CD14-positive monocyte (primary cell): ENCODE data around the gene ZNF335. TPM values are rescaled to one million over a fixed set of nuclear protein-coding genes. Genes with fewer than 3 reads are reported as not detected.

Experiments
- DNase-seq, 3 donors: peaks; one replicate each; pipeline ENCODE4 v3.0.0-alpha.2; 2011 to 2022
- H2AFZ ChIP-seq: 2 replicates; pipeline ENCODE4 v1.6.0; 2012; ENCODE audit warnings: mild to moderate bottlenecking, low read depth, low read length, inconsistent platforms; ENCODE audit not compliant: insufficient read depth, poor library complexity, severe bottlenecking
- H3K27ac ChIP-seq, 2 donors: 1 replicate in 1 of 2; 2 replicates in 1 of 2; pipeline ENCODE4 v1.5.1; 2012 to 2013; ENCODE audit warnings: low read length in 2 of 2, control low read depth in 1 of 2, inconsistent platforms in 1 of 2, low read depth in 1 of 2, mild to moderate bottlenecking in 1 of 2
- H3K27me3 ChIP-seq, 2 donors: one replicate each; pipeline versions ENCODE4 v1.6.0 to v1.6.1; 2011 to 2013; ENCODE audit warnings: low read length in 2 of 2; ENCODE audit not compliant: control insufficient read depth in 2 of 2, insufficient read depth in 2 of 2
- H3K36me3 ChIP-seq, 2 donors: replicated peaks in 1 of 2; 1 replicate in 1 of 2; 2 replicates in 1 of 2; pipeline versions ENCODE4 v1.5.1 to v1.6.1; 2012 to 2013; ENCODE audit warnings: low read length in 2 of 2, control low read depth in 1 of 2, inconsistent platforms in 1 of 2, mild to moderate bottlenecking in 1 of 2; ENCODE audit not compliant: insufficient read depth in 2 of 2, control insufficient read depth in 1 of 2
- H3K4me1 ChIP-seq, 2 donors: 1 replicate in 1 of 2; 2 replicates in 1 of 2; pipeline versions ENCODE4 v1.5.1 to v1.6.1; 2012 to 2013; ENCODE audit warnings: low read length in 2 of 2, control low read depth in 1 of 2, inconsistent platforms in 1 of 2, mild to moderate bottlenecking in 1 of 2, moderate library complexity in 1 of 2; ENCODE audit not compliant: insufficient read depth in 2 of 2, control insufficient read depth in 1 of 2
- H3K4me2 ChIP-seq: replicated peaks from 2 replicates; pipeline ENCODE3; 2012; ENCODE audit warnings: low read length, moderate library complexity, mild to moderate bottlenecking; ENCODE audit not compliant: poor library complexity, severe bottlenecking; ENCODE audit errors: extremely low read depth
- H3K4me3 ChIP-seq, 3 experiments: fragments of 200-600 bp in 1 of 3; sonication (generic) in 1 of 3; replicated peaks in 1 of 3; 1 replicate in 2 of 3; 2 replicates in 1 of 3; pipeline ENCODE4 v1.5.1; 2011 to 2013; ENCODE audit warnings: low read length in 3 of 3, mild to moderate bottlenecking in 3 of 3, control low read depth in 2 of 3, low read depth in 2 of 3, inconsistent platforms in 1 of 3, moderate library complexity in 1 of 3
- H3K79me2 ChIP-seq: 2 replicates; pipeline ENCODE4 v1.6.0; 2012; ENCODE audit warnings: mild to moderate bottlenecking, control low read depth, inconsistent platforms, low read length, moderate library complexity; ENCODE audit not compliant: insufficient read depth
- H3K9ac ChIP-seq: 2 replicates; pipeline ENCODE4 v1.6.0; 2017; ENCODE audit warnings: low read length, mild to moderate bottlenecking; ENCODE audit not compliant: insufficient read depth, poor library complexity, severe bottlenecking
- H3K9me3 ChIP-seq, 2 donors: replicated peaks in 1 of 2; 1 replicate in 1 of 2; 2 replicates in 1 of 2; pipeline versions ENCODE4 v1.5.1 to v1.6.1; 2012 to 2013; ENCODE audit warnings: low read length in 2 of 2, control low read depth in 1 of 2; ENCODE audit not compliant: control insufficient read depth in 1 of 2, insufficient read depth in 1 of 2
- H4K20me1 ChIP-seq: 2 replicates; pipeline ENCODE4 v1.6.0; 2012; ENCODE audit warnings: mild to moderate bottlenecking, low read length, control low read depth, moderate library complexity; ENCODE audit not compliant: insufficient read depth
- H3K27ac Mint-ChIP-seq, 7 donors: one replicate each; pipeline ENCODE4 v1.8.0; 2020; ENCODE audit warnings: mild to moderate bottlenecking in 7 of 7, mixed read lengths in 7 of 7, moderate library complexity in 6 of 7, inconsistent platforms in 2 of 7
- H3K27me3 Mint-ChIP-seq, 3 donors: one replicate each; pipeline ENCODE4 v1.8.0; 2021 to 2022; ENCODE audit warnings: low read depth in 3 of 3, mild to moderate bottlenecking in 3 of 3, mixed read lengths in 3 of 3, moderate library complexity in 3 of 3, inconsistent platforms in 1 of 3
- H3K36me3 Mint-ChIP-seq, 2 donors: one replicate each; pipeline ENCODE4 v1.8.0; 2020; ENCODE audit warnings: mixed read lengths in 2 of 2, inconsistent platforms in 1 of 2, mild to moderate bottlenecking in 1 of 2
- H3K4me1 Mint-ChIP-seq: one replicate; pipeline ENCODE4 v1.8.0; 2020; ENCODE audit warnings: mild to moderate bottlenecking, mixed read lengths
- H3K4me3 Mint-ChIP-seq, 2 donors: one replicate each; pipeline ENCODE4 v1.8.0; 2020; ENCODE audit warnings: mild to moderate bottlenecking in 2 of 2, mixed read lengths in 2 of 2, moderate library complexity in 1 of 2
- H3K9me3 Mint-ChIP-seq, 7 donors: one replicate each; pipeline ENCODE4 v1.8.0; 2020 to 2022; ENCODE audit warnings: mixed read lengths in 7 of 7, mild to moderate bottlenecking in 6 of 7, moderate library complexity in 6 of 7, inconsistent platforms in 2 of 7
- WGBS: methylation state at CpG from one replicate; pipeline ENCODE4 v1.1.5; 2013; ENCODE audit warnings: missing lambda C conversion rate; ENCODE audit not compliant: insufficient coverage; 5-methylcytosine and 5-hydroxymethylcytosine counted together
- intact Hi-C, 2 donors: fragments of 100-400 bp; cut with micrococcal nuclease; formaldehyde crosslinking; loops; one replicate each; pipeline versions ENCODE4 v1.15.0 to v1.15.1; 2023
- polyA plus RNA-seq, 3 donors: library from polyadenylated mRNA; depleted of rRNA in 1 of 3; unstranded in 2 of 3; stranded (reverse) in 1 of 3; fragments of 300-500 nt in 2 of 3; fragments of >200 nt in 1 of 3; fragmentation: Illumina TruSeq in 2 of 3; gene quantifications; 1 replicate in 2 of 3; 2 replicates in 1 of 3; pipeline ENCODE4 v1.2.3, GENCODE V29; 2012 to 2021
- TF ChIP-seq, protein P1 (sequence below): fragments of 200-600 bp; IDR thresholded peaks from one replicate; pipeline ENCODE4 v1.8.0; 2022; ENCODE audit warnings: antibody characterized with exemption, mild to moderate bottlenecking

The ZNF335 gene
- polyA plus RNA-seq, 3 donors, result 2.7 to 39.6 (median 3.1) TPM

DNA sequence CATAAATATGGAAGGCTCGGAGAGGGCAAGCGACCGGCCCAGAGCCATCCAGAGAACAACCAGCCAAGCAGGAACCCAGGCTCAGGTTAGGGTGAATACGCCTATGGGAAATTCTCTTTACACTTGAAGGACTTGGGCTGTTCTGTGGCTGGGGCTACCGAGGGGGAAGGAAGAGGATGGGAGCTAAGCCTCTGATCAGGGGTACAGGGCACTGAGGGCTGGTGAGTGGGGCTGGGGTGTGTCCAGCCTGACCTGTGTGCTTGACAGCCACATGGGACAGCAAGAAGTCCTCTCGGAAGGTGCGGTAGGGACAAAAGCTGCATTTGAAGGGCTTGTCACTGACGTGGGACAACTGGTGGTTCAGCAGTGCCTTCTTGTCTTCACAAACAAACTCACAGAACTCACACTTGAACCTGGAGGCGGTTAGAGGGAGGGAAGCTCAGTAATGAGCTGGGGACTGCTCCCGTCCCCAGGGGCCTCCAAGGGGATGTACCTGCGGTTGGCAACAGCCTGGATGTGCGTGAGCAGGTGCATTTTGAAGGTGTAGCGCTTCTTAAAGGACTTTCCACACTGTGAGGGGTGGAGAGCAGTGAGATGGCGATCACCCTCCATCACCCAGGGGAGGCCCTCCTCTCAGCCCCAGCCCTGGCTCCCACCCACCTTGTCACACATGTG is 11.9 kb downstream of the ZNF335 start:
- Mint-ChIP-seq H3K27me3 (peaks cover 0 to 2% (median 0%) of the 10 kb centered on the region in 3 donors), H3K4me3 (no peak overlapping the region), H3K36me3 (peaks cover 84 to 98% of the 10 kb centered on the region in 2 donors), H3K9me3 (peaks cover 0 to 3% (median 0%) of the 10 kb centered on the region in 7 donors), H3K27ac (peak overlapping the region in 1 of 7 donors; percentile 82), H3K4me1 (no peaks in the 10 kb centered on the region)
- 100% methylated on average over 3 of the region's 14 CpGs for WGBS
- Histone ChIP-seq H3K4me3 (no peak overlapping the region), H3K4me1 (no peaks in the 10 kb centered on the region), H3K27me3 (no peaks in the 10 kb centered on the region), H3K36me3 (peaks cover 81 to 97% of the 10 kb centered on the region in 2 donors), H2AFZ (no peak overlapping the region), H3K9me3 (no peaks in the 10 kb centered on the region), H3K79me2 (no peaks in the 10 kb centered on the region), H4K20me1 (peaks cover 18% of the 10 kb centered on the region), H3K27ac (no peak overlapping the region), H3K9ac (no peak overlapping the region), H3K4me2 (no peak overlapping the region)
- intact Hi-C loops, result loop anchor here in 1 of 2 donors (5.0 kb wide), 1 partner anchor 158 kb away; no protein-coding TSS in a partner anchor
- peak in 1 of 3 donors; percentile 1 for DNase-seq
- TF ChIP-seq, protein P1, sequence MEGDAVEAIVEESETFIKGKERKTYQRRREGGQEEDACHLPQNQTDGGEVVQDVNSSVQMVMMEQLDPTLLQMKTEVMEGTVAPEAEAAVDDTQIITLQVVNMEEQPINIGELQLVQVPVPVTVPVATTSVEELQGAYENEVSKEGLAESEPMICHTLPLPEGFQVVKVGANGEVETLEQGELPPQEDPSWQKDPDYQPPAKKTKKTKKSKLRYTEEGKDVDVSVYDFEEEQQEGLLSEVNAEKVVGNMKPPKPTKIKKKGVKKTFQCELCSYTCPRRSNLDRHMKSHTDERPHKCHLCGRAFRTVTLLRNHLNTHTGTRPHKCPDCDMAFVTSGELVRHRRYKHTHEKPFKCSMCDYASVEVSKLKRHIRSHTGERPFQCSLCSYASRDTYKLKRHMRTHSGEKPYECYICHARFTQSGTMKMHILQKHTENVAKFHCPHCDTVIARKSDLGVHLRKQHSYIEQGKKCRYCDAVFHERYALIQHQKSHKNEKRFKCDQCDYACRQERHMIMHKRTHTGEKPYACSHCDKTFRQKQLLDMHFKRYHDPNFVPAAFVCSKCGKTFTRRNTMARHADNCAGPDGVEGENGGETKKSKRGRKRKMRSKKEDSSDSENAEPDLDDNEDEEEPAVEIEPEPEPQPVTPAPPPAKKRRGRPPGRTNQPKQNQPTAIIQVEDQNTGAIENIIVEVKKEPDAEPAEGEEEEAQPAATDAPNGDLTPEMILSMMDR, result no peak

DNA sequence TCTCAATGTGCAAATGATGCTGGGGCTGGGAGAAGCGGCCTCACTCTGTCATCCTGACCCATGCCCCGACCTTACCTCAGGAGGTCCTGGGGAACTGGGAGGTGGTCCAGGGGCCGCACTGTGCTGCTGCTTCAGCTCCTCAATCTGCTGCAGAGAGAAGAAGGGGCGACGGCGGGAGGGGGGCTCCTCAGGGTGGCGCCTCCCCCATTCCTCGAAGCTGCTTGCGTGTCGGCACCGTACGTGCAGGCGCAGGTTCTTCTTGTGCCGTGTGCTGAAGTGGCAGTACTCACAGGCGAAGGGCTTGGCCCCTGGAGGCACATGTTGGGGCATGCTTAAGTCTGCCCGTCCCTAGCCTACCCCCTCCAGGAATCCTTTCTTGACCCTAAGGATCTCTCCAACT is 12.9 kb downstream of the ZNF335 start:
- no peaks in the 10 kb centered on the region for H3K9me3 ChIP-seq
- H3K27me3 Mint-ChIP-seq, result peaks cover 0 to 2% (median 0%) of the 10 kb centered on the region in 3 donors
- no peak overlapping the region for H3K4me3 Mint-ChIP-seq
- DNase-seq, result no peak
- TF ChIP-seq, protein P1, result no peak
- peaks cover 76 to 92% of the 10 kb centered on the region in 2 donors for H3K36me3 Mint-ChIP-seq
- no peak overlapping the region for H2AFZ ChIP-seq
- H3K27ac Mint-ChIP-seq, result no peak overlapping the region
- no peak overlapping the region for H3K4me3 ChIP-seq
- peaks cover 18% of the 10 kb centered on the region for H4K20me1 ChIP-seq
- intact Hi-C loops, result no loop called here
- no peak overlapping the region for H3K9ac ChIP-seq
- no peaks in the 10 kb centered on the region for H3K4me1 ChIP-seq
- no peaks in the 10 kb centered on the region for H3K79me2 ChIP-seq
- no peaks in the 10 kb centered on the region for H3K27me3 ChIP-seq
- no peaks in the 10 kb centered on the region for H3K4me1 Mint-ChIP-seq
- peaks cover 0 to 3% (median 0%) of the 10 kb centered on the region in 7 donors for H3K9me3 Mint-ChIP-seq
- no peak overlapping the region for H3K4me2 ChIP-seq
- 86% methylated on average over 9 of the region's 16 CpGs for WGBS
- H3K36me3 ChIP-seq, result peaks cover 73 to 90% of the 10 kb centered on the region in 2 donors
- H3K27ac ChIP-seq, result no peak overlapping the region
